Adrenal gland (tissue), 5 donors: ENCODE results near the gene CRNKL1.

Experiments
- CTCF ChIP-seq, 6 experiments: fragments of 450-650 bp in 4 of 6; fragments of 200-600 bp in 2 of 6; sonication (generic) in 1 of 6; IDR thresholded peaks; 1 replicate in 5 of 6; 2 replicates in 1 of 6; pipeline versions ENCODE4 v1.5.1 to v1.8.0; 2016 to 2021; ENCODE audit warnings: antibody characterized with exemption in 6 of 6, mild to moderate bottlenecking in 2 of 6, moderate library complexity in 1 of 6
- POLR2A ChIP-seq, 2 donors: fragments of 450-650 bp; IDR thresholded peaks; one replicate each; pipeline ENCODE4 v1.6.1; 2017; ENCODE audit warnings: antibody characterized with exemption in 2 of 2, mild to moderate bottlenecking in 2 of 2, moderate library complexity in 1 of 2
- donor health status: DM: no; HTN: no; CAD: no.

- no peak for TF ChIP-seq CTCF (IDR thresholded peaks at IDR 0.05)
- TF ChIP-seq POLR2A (IDR thresholded peaks at IDR 0.05): no peak
These were observed 15.5 kb downstream of the CRNKL1 start for GRCh38 chr20:20036756-20037155.
